ENCODE measurements around the gene CCND1.

Gene CCND1

GRCh38 chr11:69663326-69663725 is 22.4 kb downstream of the CCND1 start:
- ChIA-PET CTCF (interaction anchor here (2.0 kb wide), 1 partner anchor 19 kb away, joined by 8 read pairs; no protein-coding TSS in a partner anchor), POLR2A (no interaction called here)
- WGBS (ENCODE audit: insufficient coverage): 95% methylated on average over 6 of the region's 6 CpGs
- H3K4me3 ChIP-seq (ENCODE audit: control insufficient read depth in 1 of 7, extremely low read depth in 1 of 7, insufficient read depth in 4 of 7, low read depth in 2 of 7, low read length in 6 of 7): no peak overlapping the region
- H3K27ac ChIP-seq (ENCODE audit: insufficient read depth in 1 of 2, low read depth in 1 of 2, low read length in 2 of 2, poor library complexity in 1 of 2, severe bottlenecking in 2 of 2): no peak overlapping the region
- DNase-seq: no peak
- peaks cover 0 to 14% (median 3%) of the 10 kb centered on the region in 4 experiments for H3K4me1 ChIP-seq (ENCODE audit: control extremely low read depth in 1 of 4, control insufficient read depth in 4 of 4, insufficient read depth in 4 of 4, low read length in 3 of 4)
- peaks cover 4 to 31% (median 19%) of the 10 kb centered on the region in 4 experiments for H3K36me3 ChIP-seq (ENCODE audit: control insufficient read depth in 4 of 4, insufficient read depth in 4 of 4, low read length in 3 of 4)
- no peaks in the 10 kb centered on the region for H3K27me3 ChIP-seq (replicated peaks in 2 of 5; ENCODE audit: control insufficient read depth in 4 of 5, insufficient read depth in 5 of 5, low read length in 4 of 5)
- H3K9me3 ChIP-seq (ENCODE audit: control extremely low read depth in 1 of 5, control insufficient read depth in 4 of 5, insufficient read depth in 2 of 5, low read depth in 1 of 5, low read length in 4 of 5): no peaks in the 10 kb centered on the region

GRCh38 chr11:69664103-69664775 is 23.3 kb downstream of the CCND1 start:
- ChIA-PET POLR2A (interaction anchor here (0.6 kb wide), 1 partner anchor 592 kb away, joined by 3 read pairs; no protein-coding TSS in a partner anchor), CTCF (no interaction called here)
- DNase-seq: no peak
- Histone ChIP-seq H3K27ac (ENCODE audit: insufficient read depth in 1 of 2, low read depth in 1 of 2, low read length in 2 of 2, poor library complexity in 1 of 2, severe bottlenecking in 2 of 2) (no peak overlapping the region), H3K4me1 (ENCODE audit: control extremely low read depth in 1 of 4, control insufficient read depth in 4 of 4, insufficient read depth in 4 of 4, low read length in 3 of 4) (peaks cover 0 to 14% (median 3%) of the 10 kb centered on the region in 4 experiments), H3K27me3 (replicated peaks in 2 of 5; ENCODE audit: control insufficient read depth in 4 of 5, insufficient read depth in 5 of 5, low read length in 4 of 5) (no peaks in the 10 kb centered on the region), H3K9me3 (ENCODE audit: control extremely low read depth in 1 of 5, control insufficient read depth in 4 of 5, insufficient read depth in 2 of 5, low read depth in 1 of 5, low read length in 4 of 5) (no peaks in the 10 kb centered on the region), H3K36me3 (ENCODE audit: control insufficient read depth in 4 of 4, insufficient read depth in 4 of 4, low read length in 3 of 4) (peaks cover 6 to 34% (median 21%) of the 10 kb centered on the region in 4 experiments), H3K4me3 (ENCODE audit: control insufficient read depth in 1 of 7, extremely low read depth in 1 of 7, insufficient read depth in 4 of 7, low read depth in 2 of 7, low read length in 6 of 7) (no peak overlapping the region)
- 98% methylated on average over 17 of the region's 17 CpGs for WGBS (ENCODE audit: insufficient coverage)

GRCh38 chr11:69664901-69665300 is 23.9 kb downstream of the CCND1 start:
- peaks cover 9 to 39% (median 24%) of the 10 kb centered on the region in 4 experiments for H3K36me3 ChIP-seq (ENCODE audit: control insufficient read depth in 4 of 4, insufficient read depth in 4 of 4, low read length in 3 of 4)
- no peak overlapping the region for H3K4me3 ChIP-seq (ENCODE audit: control insufficient read depth in 1 of 7, extremely low read depth in 1 of 7, insufficient read depth in 4 of 7, low read depth in 2 of 7, low read length in 6 of 7)
- no peaks in the 10 kb centered on the region for H3K9me3 ChIP-seq (ENCODE audit: control extremely low read depth in 1 of 5, control insufficient read depth in 4 of 5, insufficient read depth in 2 of 5, low read depth in 1 of 5, low read length in 4 of 5)
- no peaks in the 10 kb centered on the region for H3K27me3 ChIP-seq (replicated peaks in 2 of 5; ENCODE audit: control insufficient read depth in 4 of 5, insufficient read depth in 5 of 5, low read length in 4 of 5)
- DNase-seq: no peak
- H3K27ac ChIP-seq (ENCODE audit: insufficient read depth in 1 of 2, low read depth in 1 of 2, low read length in 2 of 2, poor library complexity in 1 of 2, severe bottlenecking in 2 of 2): no peak overlapping the region
- 90% methylated on average over 8 of the region's 8 CpGs for WGBS (ENCODE audit: insufficient coverage)
- ChIA-PET POLR2A (no interaction called here), CTCF (no interaction called here)
- H3K4me1 ChIP-seq (ENCODE audit: control extremely low read depth in 1 of 4, control insufficient read depth in 4 of 4, insufficient read depth in 4 of 4, low read length in 3 of 4): peaks cover 0 to 14% (median 3%) of the 10 kb centered on the region in 4 experiments

- Histone ChIP-seq H3K36me3 (ENCODE audit: control insufficient read depth in 4 of 4, insufficient read depth in 4 of 4, low read length in 3 of 4) (peaks cover 9 to 41% (median 25%) of the 10 kb centered on the region in 4 experiments), H3K27ac (ENCODE audit: insufficient read depth in 1 of 2, low read depth in 1 of 2, low read length in 2 of 2, poor library complexity in 1 of 2, severe bottlenecking in 2 of 2) (no peak overlapping the region), H3K4me1 (ENCODE audit: control extremely low read depth in 1 of 4, control insufficient read depth in 4 of 4, insufficient read depth in 4 of 4, low read length in 3 of 4) (peaks cover 0 to 14% (median 3%) of the 10 kb centered on the region in 4 experiments), H3K27me3 (replicated peaks in 2 of 5; ENCODE audit: control insufficient read depth in 4 of 5, insufficient read depth in 5 of 5, low read length in 4 of 5) (no peaks in the 10 kb centered on the region), H3K9me3 (ENCODE audit: control extremely low read depth in 1 of 5, control insufficient read depth in 4 of 5, insufficient read depth in 2 of 5, low read depth in 1 of 5, low read length in 4 of 5) (no peaks in the 10 kb centered on the region), H3K4me3 (ENCODE audit: control insufficient read depth in 1 of 7, extremely low read depth in 1 of 7, insufficient read depth in 4 of 7, low read depth in 2 of 7, low read length in 6 of 7) (no peak overlapping the region)
- ChIA-PET POLR2A (no interaction called here), CTCF (interaction anchor here (1.3 kb wide), 1 partner anchor 10 kb away, joined by 3 read pairs; no protein-coding TSS in a partner anchor)
- WGBS (ENCODE audit: insufficient coverage): 95% methylated on average over 7 of the region's 11 CpGs
- no peak for DNase-seq
Measured at GRCh38 chr11:69665669-69666068, 24.7 kb downstream of the CCND1 start.

- no peak for DNase-seq
- 98% methylated on average over 8 of the region's 14 CpGs for WGBS (ENCODE audit: insufficient coverage)
- POLR2A ChIA-PET: no interaction called here
Measured at GRCh38 chr11:69666261-69666660, 25.3 kb downstream of the CCND1 start.

GRCh38 chr11:69666752-69667536 is 26.0 kb downstream of the CCND1 start:
- Histone ChIP-seq H3K27ac (ENCODE audit: insufficient read depth in 1 of 2, low read depth in 1 of 2, low read length in 2 of 2, poor library complexity in 1 of 2, severe bottlenecking in 2 of 2) (no peak overlapping the region), H3K4me3 (ENCODE audit: control insufficient read depth in 1 of 7, extremely low read depth in 1 of 7, insufficient read depth in 4 of 7, low read depth in 2 of 7, low read length in 6 of 7) (no peak overlapping the region), H3K27me3 (replicated peaks in 2 of 5; ENCODE audit: control insufficient read depth in 4 of 5, insufficient read depth in 5 of 5, low read length in 4 of 5) (no peaks in the 10 kb centered on the region), H3K9me3 (ENCODE audit: control extremely low read depth in 1 of 5, control insufficient read depth in 4 of 5, insufficient read depth in 2 of 5, low read depth in 1 of 5, low read length in 4 of 5) (no peaks in the 10 kb centered on the region), H3K4me1 (ENCODE audit: control extremely low read depth in 1 of 4, control insufficient read depth in 4 of 4, insufficient read depth in 4 of 4, low read length in 3 of 4) (peaks cover 0 to 8% (median 3%) of the 10 kb centered on the region in 4 experiments), H3K36me3 (ENCODE audit: control insufficient read depth in 4 of 4, insufficient read depth in 4 of 4, low read length in 3 of 4) (peaks cover 9 to 52% (median 32%) of the 10 kb centered on the region in 4 experiments)
- 91% methylated on average over 14 of the region's 33 CpGs for WGBS (ENCODE audit: insufficient coverage)
- ChIA-PET POLR2A (no interaction called here), CTCF (interaction anchor here (1.3 to 5.8 kb wide), 2 partner anchors 12 to 566 kb away, joined by 3 to 42 read pairs; no protein-coding TSS in a partner anchor)
- DNase-seq: no peak

More at GRCh38 chr11:69666261-69666660, 25.3 kb downstream of the CCND1 start:
- Histone ChIP-seq H3K9me3 (ENCODE audit: control extremely low read depth in 1 of 5, control insufficient read depth in 4 of 5, insufficient read depth in 2 of 5, low read depth in 1 of 5, low read length in 4 of 5) (no peaks in the 10 kb centered on the region), H3K4me3 (ENCODE audit: control insufficient read depth in 1 of 7, extremely low read depth in 1 of 7, insufficient read depth in 4 of 7, low read depth in 2 of 7, low read length in 6 of 7) (no peak overlapping the region), H3K4me1 (ENCODE audit: control extremely low read depth in 1 of 4, control insufficient read depth in 4 of 4, insufficient read depth in 4 of 4, low read length in 3 of 4) (peaks cover 0 to 14% (median 3%) of the 10 kb centered on the region in 4 experiments), H3K36me3 (ENCODE audit: control insufficient read depth in 4 of 4, insufficient read depth in 4 of 4, low read length in 3 of 4) (peaks cover 9 to 46% (median 26%) of the 10 kb centered on the region in 4 experiments), H3K27ac (ENCODE audit: insufficient read depth in 1 of 2, low read depth in 1 of 2, low read length in 2 of 2, poor library complexity in 1 of 2, severe bottlenecking in 2 of 2) (no peak overlapping the region), H3K27me3 (replicated peaks in 2 of 5; ENCODE audit: control insufficient read depth in 4 of 5, insufficient read depth in 5 of 5, low read length in 4 of 5) (no peaks in the 10 kb centered on the region)
- CTCF ChIA-PET: interaction anchor here (1.3 kb wide), 1 partner anchor 11 kb away, joined by 3 read pairs; no protein-coding TSS in a partner anchor

All from common myeloid progenitor, CD34-positive (primary cell).